Measurements from ENCODE around the gene AFP.

- TF ChIP-seq CTCF (IDR thresholded peaks at IDR 0.05; ENCODE audit: low read depth, low read length): no peak
- no peak for TF ChIP-seq POLR2A (IDR thresholded peaks at IDR 0.05; ENCODE audit: extremely low read depth, insufficient read length)
Measured at GRCh38 chr4:73408181-73408867, 27.7 kb upstream of the AFP start.

All from NB4 (cell line).